ENCODE measurements around the gene SGSH. TPM values are rescaled to one million over a fixed set of nuclear protein-coding genes. Genes with fewer than 3 reads are reported as not detected.

The SGSH gene
- total RNA-seq, 4 donors from 2014 or later: 15.7 to 34.7 (median 24.7) TPM

DNA sequence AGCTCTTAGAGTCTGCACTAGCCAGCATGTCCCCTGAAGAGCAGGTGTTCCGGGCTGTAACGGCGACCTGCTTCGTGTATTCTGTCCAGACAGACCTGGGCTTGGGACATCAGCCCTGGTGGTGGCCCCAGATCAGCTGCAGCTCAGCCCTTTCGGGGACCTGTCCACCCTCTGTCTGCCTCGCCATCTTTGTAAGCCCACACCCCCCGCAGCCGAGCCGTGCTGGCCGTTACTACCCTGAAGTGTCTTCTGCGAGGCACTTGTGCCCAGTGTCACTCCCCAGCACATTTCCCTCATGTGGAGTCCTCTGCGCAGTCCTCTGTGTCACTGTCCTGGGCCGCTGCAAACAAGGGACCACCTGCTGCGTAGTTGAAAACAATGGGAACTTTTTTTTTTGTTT is 39.9 kb downstream of the SGSH start:
- TF ChIP-seq, protein P1, sequence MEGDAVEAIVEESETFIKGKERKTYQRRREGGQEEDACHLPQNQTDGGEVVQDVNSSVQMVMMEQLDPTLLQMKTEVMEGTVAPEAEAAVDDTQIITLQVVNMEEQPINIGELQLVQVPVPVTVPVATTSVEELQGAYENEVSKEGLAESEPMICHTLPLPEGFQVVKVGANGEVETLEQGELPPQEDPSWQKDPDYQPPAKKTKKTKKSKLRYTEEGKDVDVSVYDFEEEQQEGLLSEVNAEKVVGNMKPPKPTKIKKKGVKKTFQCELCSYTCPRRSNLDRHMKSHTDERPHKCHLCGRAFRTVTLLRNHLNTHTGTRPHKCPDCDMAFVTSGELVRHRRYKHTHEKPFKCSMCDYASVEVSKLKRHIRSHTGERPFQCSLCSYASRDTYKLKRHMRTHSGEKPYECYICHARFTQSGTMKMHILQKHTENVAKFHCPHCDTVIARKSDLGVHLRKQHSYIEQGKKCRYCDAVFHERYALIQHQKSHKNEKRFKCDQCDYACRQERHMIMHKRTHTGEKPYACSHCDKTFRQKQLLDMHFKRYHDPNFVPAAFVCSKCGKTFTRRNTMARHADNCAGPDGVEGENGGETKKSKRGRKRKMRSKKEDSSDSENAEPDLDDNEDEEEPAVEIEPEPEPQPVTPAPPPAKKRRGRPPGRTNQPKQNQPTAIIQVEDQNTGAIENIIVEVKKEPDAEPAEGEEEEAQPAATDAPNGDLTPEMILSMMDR (IDR thresholded peaks at IDR 0.05; ENCODE audit: low read depth): no peak

DNA sequence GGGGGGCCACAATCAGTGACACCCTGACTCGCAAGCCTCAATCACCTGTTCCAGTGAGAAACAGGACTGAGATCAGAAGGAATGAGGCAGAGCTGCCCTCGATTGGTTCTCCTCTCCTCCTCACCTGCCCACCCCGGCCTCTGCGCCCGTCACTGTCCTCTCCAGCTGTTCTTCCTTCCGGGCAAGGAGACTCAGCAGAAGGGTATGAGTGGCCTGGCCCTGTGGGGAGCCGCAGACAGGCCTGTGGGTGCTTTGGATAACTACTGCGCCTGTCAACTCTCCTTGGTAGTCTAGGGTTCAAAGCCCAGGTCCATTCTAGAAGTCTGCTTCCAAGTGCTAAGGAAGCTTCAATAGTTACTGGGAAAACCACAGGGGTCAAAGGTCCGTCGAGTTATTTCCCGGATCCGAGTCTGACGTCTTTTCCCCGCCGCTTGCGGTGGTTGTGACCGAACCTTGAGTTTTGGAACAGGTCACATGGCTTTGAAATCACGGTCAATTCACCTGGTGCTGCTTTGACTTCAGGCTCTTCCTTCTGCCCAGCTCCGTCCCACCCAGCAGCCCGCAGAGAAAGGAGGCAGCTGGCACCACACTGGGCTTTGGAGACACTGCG is 42.0 kb downstream of the SGSH start:
- TF ChIP-seq, protein P1 (IDR thresholded peaks at IDR 0.05; ENCODE audit: low read depth): no peak

DNA sequence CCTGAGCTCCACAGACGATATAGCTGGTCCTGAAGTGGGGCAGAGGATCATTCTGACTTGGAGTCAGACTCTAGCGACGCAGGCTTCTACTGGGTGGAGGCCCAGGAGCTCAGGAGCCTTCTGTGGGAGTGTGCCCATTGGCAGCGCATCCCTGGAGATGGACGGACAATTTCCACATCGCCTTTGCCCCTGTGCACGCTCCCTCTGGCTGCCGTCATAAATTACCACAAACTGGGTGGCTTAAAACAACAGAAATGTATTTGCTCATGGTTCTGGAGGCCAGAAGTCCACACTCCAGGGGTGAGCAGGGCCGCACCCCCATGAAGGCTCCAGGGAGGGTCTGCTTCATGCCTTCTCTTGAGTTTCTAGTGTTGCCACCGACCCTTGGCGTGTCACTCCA is 43.4 kb downstream of the SGSH start:
- TF ChIP-seq, protein P1 (IDR thresholded peaks at IDR 0.05; ENCODE audit: low read depth): no peak

DNA sequence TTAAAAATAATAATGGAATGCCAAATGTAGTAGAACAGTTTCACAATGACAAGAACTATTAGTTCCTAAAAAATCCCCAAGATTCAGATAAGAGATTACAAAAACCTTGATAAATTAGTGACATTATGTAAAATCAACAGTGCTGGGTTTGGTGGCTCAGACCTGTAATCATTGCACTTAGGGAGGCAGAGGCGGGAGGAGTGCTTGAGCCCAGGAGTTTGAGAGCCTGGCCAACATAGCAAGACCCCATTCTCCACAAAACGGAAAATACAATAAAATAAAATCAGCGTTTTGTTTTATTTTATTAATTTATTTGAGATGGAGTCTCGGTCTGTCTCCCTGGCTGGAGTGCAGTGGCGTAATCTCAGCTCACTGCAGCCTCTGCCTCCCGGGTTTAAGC is 46.2 kb downstream of the SGSH start:
- TF ChIP-seq, protein P1 (IDR thresholded peaks at IDR 0.05; ENCODE audit: low read depth): no peak

DNA sequence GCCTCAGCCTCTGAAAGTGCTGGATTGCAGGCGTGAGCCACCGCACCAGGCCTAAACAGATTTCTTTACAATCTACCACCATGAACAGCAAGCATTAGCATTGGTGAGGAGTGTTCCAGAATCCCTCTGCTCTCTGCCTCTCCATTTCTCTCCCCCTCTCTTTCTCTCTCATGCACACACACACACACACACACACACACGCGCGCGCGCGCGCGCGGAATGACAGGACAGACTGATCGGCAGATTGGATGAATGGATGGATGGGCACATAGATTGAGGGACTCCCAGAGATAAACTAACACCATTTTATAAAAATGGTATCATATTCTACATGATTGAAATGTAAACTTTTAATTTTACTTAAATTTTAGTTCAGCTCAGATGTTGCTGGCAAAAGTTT is 47.0 kb downstream of the SGSH start:
- TF ChIP-seq, protein P1 (IDR thresholded peaks at IDR 0.05; ENCODE audit: low read depth): no peak

DNA sequence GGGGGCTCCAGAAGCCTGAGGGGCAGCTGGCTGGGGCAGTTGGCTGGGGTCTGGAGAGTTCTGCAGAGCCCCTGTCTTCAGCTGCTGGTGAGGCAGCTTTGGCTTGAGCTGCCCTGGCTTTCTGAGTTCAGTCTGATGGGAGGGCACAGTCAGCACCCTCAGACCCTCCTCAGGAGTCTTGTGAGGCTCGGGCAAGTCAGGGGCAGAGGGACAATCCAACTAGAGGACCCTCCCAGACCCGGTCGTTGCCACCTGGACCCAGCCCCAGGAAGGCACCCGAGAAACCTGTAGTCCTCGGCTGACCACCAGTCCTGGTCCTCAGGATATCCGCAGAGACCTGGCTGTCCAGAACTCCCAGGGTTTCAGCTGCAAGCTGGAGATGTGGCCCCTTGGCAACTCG is 48.5 kb downstream of the SGSH start:
- TF ChIP-seq, protein P1 (IDR thresholded peaks at IDR 0.05; ENCODE audit: low read depth): no peak

DNA sequence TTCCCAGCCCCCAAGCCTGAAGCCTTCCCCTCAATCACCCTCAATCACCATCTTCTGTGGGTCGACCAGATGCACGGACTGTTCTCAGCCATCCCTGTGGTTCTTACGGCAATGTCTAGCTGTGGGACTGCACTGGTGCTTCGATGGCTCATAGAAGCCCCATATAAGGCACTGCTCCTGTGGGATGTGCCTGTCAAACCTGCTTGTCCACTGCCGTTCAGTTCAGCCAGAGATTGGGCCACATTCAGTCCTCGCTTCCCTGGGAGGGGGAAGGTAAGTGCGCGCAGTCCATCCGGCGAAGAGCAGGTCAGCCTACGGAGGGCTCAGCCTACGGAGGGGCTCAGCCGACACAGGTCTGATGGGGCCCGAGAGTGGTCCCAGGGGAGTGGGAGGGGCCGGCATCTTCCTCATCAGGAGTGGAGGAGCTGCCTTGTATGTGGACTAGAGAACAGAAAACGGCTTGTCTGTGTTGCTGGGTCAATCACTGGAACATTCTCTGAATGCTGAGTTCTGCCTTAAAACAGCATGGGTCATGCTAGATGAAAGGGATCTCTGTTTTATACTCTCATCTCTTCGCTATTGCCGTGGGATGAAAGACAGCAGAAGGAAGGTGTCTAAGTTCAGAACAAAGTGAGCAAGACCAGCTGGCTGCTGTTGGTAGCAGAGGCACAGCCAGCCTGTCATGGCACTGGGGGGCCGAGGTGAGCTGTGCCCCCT is 50.2 kb downstream of the SGSH start, which contains the start of gene CARD14:
TSS of gene CARD14 (plus strand) at position 247 of the 717 bp plus-strand sequence. CDS start 11,409 bp downstream, outside the sequence.
- TF ChIP-seq, protein P1 (IDR thresholded peaks at IDR 0.05; ENCODE audit: low read depth): no peak

Measured in subcutaneous adipose tissue (tissue), 4 donors.